Measurements from ENCODE around the gene RABGAP1L.
"Not testable (repeated sequence)": the region's sequence is repeated elsewhere in the genome, so short reads cannot be mapped to it uniquely, and the experiment has no call there.

RABGAP1L gene

GRCh38 chr1:174666248-174666647 lies 506.9 kb downstream of the RABGAP1L start:
- no peak for DNase-seq (ENCODE audit: low read depth)

GRCh38 chr1:174671826-174672225 lies 512.5 kb downstream of the RABGAP1L start:
- DNase-seq (ENCODE audit: low read depth): no peak

- DNase-seq (ENCODE audit: low read depth): no peak
Observed at GRCh38 chr1:174676856-174677255, 517.5 kb downstream of the RABGAP1L start.

- no peak for DNase-seq (ENCODE audit: low read depth)
Observed at GRCh38 chr1:174678657-174679056, 519.3 kb downstream of the RABGAP1L start.

GRCh38 chr1:174680101-174680500 lies 520.8 kb downstream of the RABGAP1L start:
- no peak for DNase-seq (ENCODE audit: low read depth)

GRCh38 chr1:174682419-174683008 lies 523.2 kb downstream of the RABGAP1L start:
- DNase-seq (ENCODE audit: low read depth): no peak

- no peak for DNase-seq (ENCODE audit: low read depth)
Observed at GRCh38 chr1:174686213-174686612, 526.9 kb downstream of the RABGAP1L start.

GRCh38 chr1:174689524-174689923 lies 530.2 kb downstream of the RABGAP1L start:
- DNase-seq (ENCODE audit: low read depth): no peak

GRCh38 chr1:174690266-174690665 lies 530.9 kb downstream of the RABGAP1L start:
- no peak for DNase-seq (ENCODE audit: low read depth)

GRCh38 chr1:174692313-174692712 lies 533.0 kb downstream of the RABGAP1L start:
- no peak for DNase-seq (ENCODE audit: low read depth)

GRCh38 chr1:174693085-174693484 lies 533.8 kb downstream of the RABGAP1L start:
- no peak for DNase-seq (ENCODE audit: low read depth)

GRCh38 chr1:174693539-174693938 lies 534.2 kb downstream of the RABGAP1L start:
- DNase-seq (ENCODE audit: low read depth): not testable (repeated sequence)

- no peak for DNase-seq (ENCODE audit: low read depth)
Observed at GRCh38 chr1:174696026-174696821, 536.9 kb downstream of the RABGAP1L start.

GRCh38 chr1:174700314-174700713 lies 541.0 kb downstream of the RABGAP1L start:
- no peak for DNase-seq (ENCODE audit: low read depth)

- no peak for DNase-seq (ENCODE audit: low read depth)
Observed at GRCh38 chr1:174700775-174701174, 541.5 kb downstream of the RABGAP1L start.

GRCh38 chr1:174701565-174701964 lies 542.2 kb downstream of the RABGAP1L start:
- no peak for DNase-seq (ENCODE audit: low read depth)

GRCh38 chr1:174702011-174702410 lies 542.7 kb downstream of the RABGAP1L start:
- no peak for DNase-seq (ENCODE audit: low read depth)

- no peak for DNase-seq (ENCODE audit: low read depth)
Observed at GRCh38 chr1:174703309-174703708, 544.0 kb downstream of the RABGAP1L start.

GRCh38 chr1:174704300-174704699 lies 545.0 kb downstream of the RABGAP1L start:
- DNase-seq (ENCODE audit: low read depth): no peak

- no peak for DNase-seq (ENCODE audit: low read depth)
Observed at GRCh38 chr1:174710868-174711845, 551.8 kb downstream of the RABGAP1L start.

- DNase-seq (ENCODE audit: low read depth): not testable (repeated sequence)
Observed at GRCh38 chr1:174711848-174712247, 552.5 kb downstream of the RABGAP1L start.

GRCh38 chr1:174712541-174712940 lies 553.2 kb downstream of the RABGAP1L start:
- no peak for DNase-seq (ENCODE audit: low read depth)

All from stimulated activated CD4-positive, alpha-beta T cell treated with anti-CD3 and anti-CD28 coated beads, Interleukin-2, amount 100 ng/mL, for 4 hours (primary cell).